CD4-positive, alpha-beta T cell treated with Interleukin-21 for 1 hour (primary cell): ENCODE measurements around the gene SUDS3.
A peak's percentile ranks its signal among the peaks of the same experiment; 100 is the strongest.

Experiments used
- DNase-seq: peaks from one replicate; pipeline ENCODE4 v3.0.0-alpha.2; 2020

Gene SUDS3

GRCh38 chr12:118357257-118358007 is 18.9 kb upstream of the SUDS3 start:
- DNase-seq, result peak; percentile 73

GRCh38 chr12:118358008-118358359 is 18.4 kb upstream of the SUDS3 start:
- no peak for DNase-seq

GRCh38 chr12:118358612-118359540 is 17.5 kb upstream of the SUDS3 start:
- DNase-seq, result peak; percentile 26

GRCh38 chr12:118359541-118359915 is 16.8 kb upstream of the SUDS3 start:
- peak; percentile 52 for DNase-seq

GRCh38 chr12:118361092-118361404 is 15.3 kb upstream of the SUDS3 start:
- DNase-seq, result no peak

GRCh38 chr12:118361889-118362288 is 14.5 kb upstream of the SUDS3 start:
- no peak for DNase-seq

GRCh38 chr12:118368821-118369220 is 7.5 kb upstream of the SUDS3 start:
- no peak for DNase-seq

GRCh38 chr12:118370601-118371000 is 5.8 kb upstream of the SUDS3 start:
- DNase-seq, result no peak

GRCh38 chr12:118371321-118372282 is 4.8 kb upstream of the SUDS3 start:
- DNase-seq, result no peak

- peak; percentile 99 for DNase-seq
These were observed 3.5 kb upstream of the SUDS3 start, which contains the start of gene TAOK3 for GRCh38 chr12:118372541-118373495. TSS of gene TAOK3 (minus strand) at chr12:118372907. CDS start at chr12:118255567, 117,340 bp downstream.

GRCh38 chr12:118373616-118374015 is 2.7 kb upstream of the SUDS3 start:
- no peak for DNase-seq

GRCh38 chr12:118374126-118374725 is 2.1 kb upstream of the SUDS3 start:
- no peak for DNase-seq

GRCh38 chr12:118374909-118375308 is 1.4 kb upstream of the SUDS3 start:
- no peak for DNase-seq

- no peak for DNase-seq
These were observed 1.0 kb upstream of the SUDS3 start for GRCh38 chr12:118375348-118375747.

GRCh38 chr12:118377021-118377883 is 897 bp downstream of the SUDS3 start:
- peak; percentile 19 for DNase-seq

GRCh38 chr12:118377884-118378470 is 1.6 kb downstream of the SUDS3 start:
- DNase-seq, result peak; percentile 82

GRCh38 chr12:118391424-118391823 is 15.1 kb downstream of the SUDS3 start:
- no peak for DNase-seq

- DNase-seq, result no peak
These were observed 15.5 kb downstream of the SUDS3 start for GRCh38 chr12:118391836-118392235.

- no peak for DNase-seq
These were observed 21.5 kb downstream of the SUDS3 start for GRCh38 chr12:118397708-118398440.
